Measurements from ENCODE around the gene SMARCA1. TPM values are rescaled to one million over a fixed set of nuclear protein-coding genes. Genes with fewer than 3 reads are reported as not detected.

The SMARCA1 gene
- total RNA-seq, 1 donor from 2014 or later: 6.8 TPM

GRCh38 chrX:129445436-129445835, 77.9 kb downstream of the SMARCA1 start:
- no peak for FAIRE-seq
- Histone ChIP-seq H3K36me3 (ENCODE audit: control insufficient read depth, insufficient read depth, low read length) (no peaks in the 10 kb centered on the region), H3K4me3 (ENCODE audit: low read depth, low read length) (no peak overlapping the region), H3K27me3 (ENCODE audit: control insufficient read depth, insufficient read depth, low read length) (no peaks in the 10 kb centered on the region)
- TF ChIP-seq CTCF (IDR thresholded peaks at IDR 0.05; ENCODE audit: insufficient read depth, low read length, severe bottlenecking): no peak
- no peak for DNase-seq (ENCODE audit: low read depth)

GRCh38 chrX:129433945-129434344, 89.3 kb downstream of the SMARCA1 start:
- no peak for DNase-seq (ENCODE audit: low read depth)
- H3K4me3 ChIP-seq (ENCODE audit: low read depth, low read length): no peak overlapping the region
- no peaks in the 10 kb centered on the region for H3K27me3 ChIP-seq (ENCODE audit: control insufficient read depth, insufficient read depth, low read length)
- FAIRE-seq: no peak
- no peak for TF ChIP-seq CTCF (IDR thresholded peaks at IDR 0.05; ENCODE audit: insufficient read depth, low read length, severe bottlenecking)
- no peaks in the 10 kb centered on the region for H3K36me3 ChIP-seq (ENCODE audit: control insufficient read depth, insufficient read depth, low read length)

DNA sequence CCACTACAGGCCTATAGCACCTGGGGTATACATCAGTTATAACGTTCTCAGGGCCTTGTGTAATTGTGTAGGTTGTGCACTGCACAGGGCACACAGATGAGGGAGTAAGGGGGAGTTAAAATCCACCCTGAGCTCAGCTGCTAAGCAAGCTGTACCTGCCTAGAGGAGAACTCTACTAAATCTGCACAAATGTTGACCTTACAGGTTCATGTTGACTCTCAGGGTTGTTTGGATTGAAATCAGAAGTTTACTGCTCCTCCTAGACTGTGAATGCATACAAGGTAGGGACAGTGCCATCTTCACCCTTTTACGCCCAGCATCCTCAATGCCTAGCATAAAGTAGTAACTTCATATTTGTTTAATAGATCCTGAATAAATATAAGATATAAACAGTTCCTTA, 89.8 kb downstream of the SMARCA1 start:
- Histone ChIP-seq H3K27me3 (ENCODE audit: control insufficient read depth, insufficient read depth, low read length) (no peaks in the 10 kb centered on the region), H3K36me3 (ENCODE audit: control insufficient read depth, insufficient read depth, low read length) (no peaks in the 10 kb centered on the region), H3K4me3 (ENCODE audit: low read depth, low read length) (no peak overlapping the region)
- FAIRE-seq (no peak), DNase-seq (ENCODE audit: low read depth) (no peak)
- no peak for TF ChIP-seq CTCF (IDR thresholded peaks at IDR 0.05; ENCODE audit: insufficient read depth, low read length, severe bottlenecking)

- FAIRE-seq: no peak
These were observed 96.0 kb downstream of the SMARCA1 start for GRCh38 chrX:129427267-129427666.

GRCh38 chrX:129423191-129423590, 100.1 kb downstream of the SMARCA1 start:
- no peak for TF ChIP-seq CTCF (IDR thresholded peaks at IDR 0.05; ENCODE audit: insufficient read depth, low read length, severe bottlenecking)
- H3K27me3 ChIP-seq (ENCODE audit: control insufficient read depth, insufficient read depth, low read length): no peaks in the 10 kb centered on the region
- FAIRE-seq: no peak
- no peaks in the 10 kb centered on the region for H3K36me3 ChIP-seq (ENCODE audit: control insufficient read depth, insufficient read depth, low read length)
- no peak for DNase-seq (ENCODE audit: low read depth)
- H3K4me3 ChIP-seq (ENCODE audit: low read depth, low read length): no peak overlapping the region

More at GRCh38 chrX:129427267-129427666, 96.0 kb downstream of the SMARCA1 start:
- Histone ChIP-seq H3K27me3 (ENCODE audit: control insufficient read depth, insufficient read depth, low read length) (no peaks in the 10 kb centered on the region), H3K4me3 (ENCODE audit: low read depth, low read length) (no peak overlapping the region), H3K36me3 (ENCODE audit: control insufficient read depth, insufficient read depth, low read length) (no peaks in the 10 kb centered on the region)
- DNase-seq (ENCODE audit: low read depth): no peak
- no peak for TF ChIP-seq CTCF (IDR thresholded peaks at IDR 0.05; ENCODE audit: insufficient read depth, low read length, severe bottlenecking)

DNA sequence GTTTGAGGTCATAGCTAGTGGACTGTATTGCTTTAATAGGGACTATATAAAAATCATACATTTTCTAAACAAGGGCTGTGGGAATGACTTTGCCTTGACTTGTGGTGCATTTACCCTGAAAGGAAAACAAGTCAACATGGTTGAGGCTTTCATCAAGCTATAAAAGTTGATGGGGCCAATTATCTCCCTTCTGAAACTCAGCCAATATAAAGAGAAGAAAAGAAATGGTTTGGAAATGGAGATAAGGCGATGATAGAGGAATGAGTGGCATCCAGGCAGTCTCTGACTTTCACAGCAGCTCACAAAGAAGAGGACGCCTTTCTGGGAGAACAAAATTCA, 118.7 kb downstream of the SMARCA1 start:
- DNase-seq (ENCODE audit: low read depth): no peak
- no peak overlapping the region for H3K4me3 ChIP-seq (ENCODE audit: low read depth, low read length)
- TF ChIP-seq CTCF (IDR thresholded peaks at IDR 0.05; ENCODE audit: insufficient read depth, low read length, severe bottlenecking): no peak
- FAIRE-seq: no peak
- no peaks in the 10 kb centered on the region for H3K36me3 ChIP-seq (ENCODE audit: control insufficient read depth, insufficient read depth, low read length)
- no peaks in the 10 kb centered on the region for H3K27me3 ChIP-seq (ENCODE audit: control insufficient read depth, insufficient read depth, low read length)
